ENCODE measurements around the gene TCEANC2.

DNA sequence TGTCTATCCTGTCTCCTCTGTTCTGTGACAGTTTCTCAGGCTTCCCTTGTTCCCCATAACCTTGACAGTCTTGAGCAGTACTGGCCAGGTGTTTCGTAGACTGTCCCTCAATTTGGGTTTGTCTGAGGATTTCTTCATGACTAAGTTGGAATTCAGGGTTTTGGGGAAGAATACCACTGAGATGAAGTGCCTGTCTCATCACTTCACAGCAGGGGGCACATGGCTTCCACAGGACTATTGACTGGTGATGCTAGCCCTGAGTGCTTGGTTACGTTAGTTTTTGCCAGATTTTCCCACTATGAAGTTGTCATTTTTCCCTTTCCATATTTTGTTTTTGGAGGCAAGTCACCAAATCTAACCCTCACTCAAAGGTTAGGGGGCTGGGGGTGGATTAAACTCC is 53.7 kb downstream of the TCEANC2 start:
- TF ChIP-seq REST (IDR thresholded peaks at IDR 0.05; ENCODE audit: insufficient read depth in 1 of 2, low read depth in 2 of 2, low read length in 2 of 2) = no peak
- TF ChIP-seq POLR2AphosphoS5 (IDR thresholded peaks at IDR 0.05; ENCODE audit: low read depth, low read length) = no peak
- TF ChIP-seq SIN3A (IDR thresholded peaks at IDR 0.05; ENCODE audit: borderline replicate concordance, insufficient read depth, low read length) = no peak
- TF ChIP-seq TAF1 (IDR thresholded peaks at IDR 0.05; ENCODE audit: borderline replicate concordance, insufficient read depth, low read length) = no peak
